Keratinocyte (primary cell): Measurements from ENCODE around the gene EPHA3. TPM values are rescaled to one million over a fixed set of nuclear protein-coding genes. Genes with fewer than 3 reads are reported as not detected.

Experiments
- DNase-seq: peaks from one replicate; pipeline ENCODE4 v3.0.0-alpha.2; 2011; ENCODE audit warnings: low read depth, missing footprints, low spot score
- FAIRE-seq: peaks from 2 replicates; lab custom pipeline; 2011; peaks lifted over from hg19 to GRCh38; lab: Jason Lieb, UNC
- H2AFZ ChIP-seq: 2 replicates; pipeline ENCODE4 v1.6.0; 2012; ENCODE audit warnings: low read length, control low read depth, inconsistent platforms; ENCODE audit not compliant: control insufficient read depth
- H3K27ac ChIP-seq: 2 replicates; pipeline ENCODE4 v1.5.1; 2011; ENCODE audit warnings: low read length; ENCODE audit not compliant: control insufficient read depth, insufficient read depth
- H3K27me3 ChIP-seq: 3 replicates; pipeline ENCODE4 v1.6.0; 2011; ENCODE audit warnings: low read length; ENCODE audit not compliant: control insufficient read depth, insufficient read depth; ENCODE audit errors: extremely low read depth
- H3K36me3 ChIP-seq, 2 experiments: 2 replicates in 1 of 2; 3 replicates in 1 of 2; pipeline ENCODE4 v1.5.1; 2011; ENCODE audit warnings: low read length in 2 of 2, mild to moderate bottlenecking in 1 of 2; ENCODE audit not compliant: control insufficient read depth in 2 of 2, insufficient read depth in 2 of 2; ENCODE audit errors: extremely low read depth in 1 of 2
- H3K4me1 ChIP-seq: 3 replicates; pipeline ENCODE4 v1.5.1; 2011; ENCODE audit warnings: low read length; ENCODE audit not compliant: control insufficient read depth, insufficient read depth; ENCODE audit errors: extremely low read depth
- H3K4me2 ChIP-seq: 3 replicates; pipeline ENCODE4 v1.6.0; 2011; ENCODE audit warnings: low read depth, low read length; ENCODE audit not compliant: control insufficient read depth, insufficient read depth; ENCODE audit errors: extremely low read depth
- H3K4me3 ChIP-seq, 3 experiments: fragments of 200-600 bp in 1 of 3; sonication (generic) in 1 of 3; 2 replicates in 2 of 3; 3 replicates in 1 of 3; pipeline ENCODE4 v1.5.1; 2011 to 2016; ENCODE audit warnings: low read length in 3 of 3, mild to moderate bottlenecking in 3 of 3, control low read depth in 2 of 3, inconsistent platforms in 1 of 3, low read depth in 1 of 3, mixed read lengths in 1 of 3, mixed run types in 1 of 3, moderate library complexity in 1 of 3; ENCODE audit not compliant: control insufficient read depth in 2 of 3, insufficient read depth in 2 of 3; ENCODE audit errors: extremely low read depth in 1 of 3
- H3K79me2 ChIP-seq: 2 replicates; pipeline ENCODE4 v1.6.0; 2012; ENCODE audit warnings: low read length; ENCODE audit not compliant: control insufficient read depth, insufficient read depth
- H3K9ac ChIP-seq: 3 replicates; pipeline ENCODE4 v1.6.0; 2011; ENCODE audit warnings: low read length; ENCODE audit not compliant: control insufficient read depth, insufficient read depth; ENCODE audit errors: extremely low read depth
- H3K9me1 ChIP-seq: 3 replicates; pipeline ENCODE4 v1.6.0; 2011; ENCODE audit warnings: low read length; ENCODE audit not compliant: control insufficient read depth, insufficient read depth; ENCODE audit errors: extremely low read depth
- H3K9me3 ChIP-seq: 2 replicates; pipeline ENCODE4 v1.5.1; 2012; ENCODE audit warnings: low read depth, low read length; ENCODE audit not compliant: control insufficient read depth
- H4K20me1 ChIP-seq: 3 replicates; pipeline ENCODE4 v1.6.0; 2011; ENCODE audit warnings: low read length; ENCODE audit not compliant: control insufficient read depth, insufficient read depth; ENCODE audit errors: extremely low read depth
- CTCF ChIP-seq, 3 experiments: IDR thresholded peaks in 1 of 3; conservative IDR thresholded peaks in 1 of 3; optimal IDR thresholded peaks in 1 of 3; 2 replicates in 2 of 3; 3 replicates in 1 of 3; pipeline versions ENCODE3 to v1.5.1; 2011; ENCODE audit warnings: low read length in 3 of 3, mild to moderate bottlenecking in 3 of 3, moderate library complexity in 2 of 3, control low read depth in 1 of 3, inconsistent platforms in 1 of 3; ENCODE audit not compliant: insufficient read depth in 2 of 3; ENCODE audit errors: extremely low read depth in 1 of 3
- EZH2 ChIP-seq: IDR thresholded peaks from one replicate; pipeline ENCODE4 v1.6.1; 2012; ENCODE audit warnings: inconsistent platforms, mild to moderate bottlenecking, low read length, moderate library complexity
- dilution Hi-C: fragments of 300-500 bp; cut with MboI; formaldehyde crosslinking; loops from one replicate; pipeline ENCODE4 v1.7.0; 2020; ENCODE audit warnings: low sequenced_read_pairs; ENCODE audit not compliant: extremely low pct_ligation_motif_present
- polyA plus RNA-seq, 5 experiments: library from polyadenylated mRNA; depleted of rRNA in 3 of 5; stranded (reverse) in 3 of 5; stranded (forward) in 1 of 5; unstranded in 1 of 5; fragments of >200 nt; gene quantifications; 1 replicate in 1 of 5; 2 replicates in 3 of 5; 3 replicates in 1 of 5; pipeline versions ENCODE4 v1.2.1 to v1.2.3, GENCODE V29; 2011 to 2012; ENCODE audit warnings: missing spikeins in 2 of 5, low read depth in 1 of 5, low replicate concordance in 1 of 5

EPHA3 gene
- polyA plus RNA-seq, 1 donor (not counting 4 experiments of a cell fraction or from before 2014, with no cell fraction given): 0.13 TPM

DNA sequence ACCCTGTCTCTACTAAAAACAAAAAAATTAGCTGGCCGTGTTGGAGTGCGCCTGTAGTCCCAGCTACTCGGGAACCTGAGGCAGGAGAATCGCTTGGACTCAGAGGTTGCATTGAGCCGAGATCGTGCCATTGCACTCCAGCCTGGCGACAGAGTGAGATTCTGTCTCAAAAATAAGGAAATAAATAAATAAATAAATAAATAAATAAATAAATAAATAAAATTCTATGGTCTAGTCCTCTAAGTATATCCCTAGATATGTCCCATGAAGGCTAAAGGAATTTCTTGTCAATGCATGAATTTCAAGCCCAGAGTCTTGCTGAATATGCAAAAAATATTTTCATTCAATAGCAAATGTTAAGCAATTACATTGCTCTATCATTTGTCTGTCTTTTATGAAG lies 149.0 kb downstream of the EPHA3 start:
- no peaks in the 10 kb centered on the region for H3K27me3 ChIP-seq
- H3K4me3 ChIP-seq: no peak overlapping the region
- H3K9me3 ChIP-seq: no peaks in the 10 kb centered on the region
- no peak overlapping the region for H2AFZ ChIP-seq
- no peak overlapping the region for H3K27ac ChIP-seq
- no peaks in the 10 kb centered on the region for H3K79me2 ChIP-seq
- no peak overlapping the region for H3K4me2 ChIP-seq
- H3K4me1 ChIP-seq: no peaks in the 10 kb centered on the region
- dilution Hi-C loops: no loop called here
- DNase-seq (no peak), FAIRE-seq (no peak)
- TF ChIP-seq CTCF (optimal IDR thresholded peaks at IDR 0.05 in 1 of 3, IDR thresholded peaks at IDR 0.05 in 1 of 3, conservative IDR thresholded peaks at IDR 0.05 in 1 of 3; ENCODE audit: extremely low read depth in 1 of 3, insufficient read depth in 2 of 3, low read length in 3 of 3) (no peak), EZH2 (no peak)
- no peak overlapping the region for H3K9ac ChIP-seq
- H3K36me3 ChIP-seq: no peaks in the 10 kb centered on the region
- no peaks in the 10 kb centered on the region for H4K20me1 ChIP-seq
- H3K9me1 ChIP-seq: no peaks in the 10 kb centered on the region

DNA sequence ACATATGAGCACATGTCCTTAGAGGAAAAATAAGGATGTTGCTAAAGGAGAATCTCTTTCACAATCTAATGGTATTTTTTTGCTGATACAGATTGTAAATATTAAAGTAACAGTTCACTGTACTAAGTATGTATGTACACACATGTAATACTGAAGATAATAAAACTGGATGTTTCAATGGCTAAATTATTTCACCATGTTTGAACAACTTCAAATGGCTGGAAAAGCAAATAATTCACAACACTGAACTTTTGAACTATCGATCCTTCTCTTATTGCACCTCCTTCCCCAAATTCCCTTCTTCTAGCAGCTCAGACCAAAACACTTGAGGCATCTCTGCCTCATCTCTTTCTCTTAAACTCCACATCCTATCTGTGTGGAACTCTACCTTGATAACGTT lies 149.5 kb downstream of the EPHA3 start:
- Histone ChIP-seq H3K36me3 (no peaks in the 10 kb centered on the region), H4K20me1 (no peaks in the 10 kb centered on the region), H3K27me3 (no peaks in the 10 kb centered on the region), H3K4me1 (no peaks in the 10 kb centered on the region), H3K9me1 (no peaks in the 10 kb centered on the region), H3K9ac (no peak overlapping the region), H3K27ac (no peak overlapping the region), H3K9me3 (no peaks in the 10 kb centered on the region), H3K79me2 (no peaks in the 10 kb centered on the region), H3K4me2 (no peak overlapping the region), H2AFZ (no peak overlapping the region), H3K4me3 (no peak overlapping the region)
- DNase-seq (no peak), FAIRE-seq (no peak)
- no peak for TF ChIP-seq CTCF (optimal IDR thresholded peaks at IDR 0.05 in 1 of 3, IDR thresholded peaks at IDR 0.05 in 1 of 3, conservative IDR thresholded peaks at IDR 0.05 in 1 of 3; ENCODE audit: extremely low read depth in 1 of 3, insufficient read depth in 2 of 3, low read length in 3 of 3)
- no peak for TF ChIP-seq EZH2
- dilution Hi-C loops: no loop called here
